Measurements from ENCODE around the gene DMXL1.

DMXL1 gene

GRCh38 chr5:119289438-119290044 is 218.7 kb downstream of the DMXL1 start:
- no peak for DNase-seq (ENCODE audit: low spot score)

DNA sequence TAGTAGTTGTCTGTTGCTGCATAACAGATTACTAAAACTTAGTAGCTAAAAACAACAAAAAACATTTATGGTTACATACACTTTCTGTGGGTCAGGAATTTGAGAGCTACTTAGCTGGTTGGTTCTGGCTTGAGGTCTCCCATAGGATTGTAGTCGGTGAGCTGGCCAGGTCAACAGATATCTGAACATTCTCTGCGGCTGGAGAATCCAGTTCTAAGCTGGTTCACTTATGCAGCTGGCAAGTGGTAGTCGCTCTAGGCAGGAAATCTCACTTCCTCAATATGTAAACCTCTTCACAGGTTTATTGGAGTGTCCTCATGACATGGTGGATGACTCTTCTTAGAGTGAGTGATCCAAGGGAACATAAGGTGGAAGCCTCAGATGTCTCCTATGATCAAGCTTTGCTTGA is 219.3 kb downstream of the DMXL1 start:
- DNase-seq (ENCODE audit: low spot score), result no peak

DNA sequence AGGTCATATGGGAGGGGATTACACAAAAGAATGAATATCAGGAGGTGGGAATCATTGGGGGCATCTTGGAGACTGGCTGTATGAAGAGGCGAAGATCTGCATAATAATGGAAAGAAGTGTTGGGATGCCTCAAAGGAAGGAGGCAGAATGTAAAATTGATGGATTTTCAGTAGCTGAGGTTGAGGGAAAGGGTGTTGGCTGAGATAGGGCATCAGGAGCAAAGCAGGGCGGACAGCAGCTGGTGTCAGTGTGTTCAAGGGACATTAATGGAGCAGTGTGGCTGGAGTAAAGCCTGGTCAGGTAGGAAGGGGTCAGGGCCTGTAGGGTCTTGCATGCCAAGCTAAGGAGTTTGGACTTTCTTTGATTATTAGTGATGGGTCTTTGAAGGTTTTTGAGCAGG is 219.7 kb downstream of the DMXL1 start:
- no peak for DNase-seq (ENCODE audit: low spot score)

GRCh38 chr5:119291056-119291455 is 220.2 kb downstream of the DMXL1 start:
- DNase-seq (ENCODE audit: low spot score), result no peak

- no peak for DNase-seq (ENCODE audit: low spot score)
Observed at GRCh38 chr5:119291877-119292276, 221.0 kb downstream of the DMXL1 start.

- DNase-seq (ENCODE audit: low spot score), result no peak
Observed at GRCh38 chr5:119292701-119293515, 222.0 kb downstream of the DMXL1 start.

- no peak for DNase-seq (ENCODE audit: low spot score)
Observed at GRCh38 chr5:119293516-119293829, 222.6 kb downstream of the DMXL1 start.

All from Ammon's horn (tissue), 1 donor.